Measurements from ENCODE around the gene NRXN2. TPM values are rescaled to one million over a fixed set of nuclear protein-coding genes. Genes with fewer than 3 reads are reported as not detected.

NRXN2 gene
- total RNA-seq, 2 experiments from 2014 or later: 0.07 to 0.22 TPM

DNA sequence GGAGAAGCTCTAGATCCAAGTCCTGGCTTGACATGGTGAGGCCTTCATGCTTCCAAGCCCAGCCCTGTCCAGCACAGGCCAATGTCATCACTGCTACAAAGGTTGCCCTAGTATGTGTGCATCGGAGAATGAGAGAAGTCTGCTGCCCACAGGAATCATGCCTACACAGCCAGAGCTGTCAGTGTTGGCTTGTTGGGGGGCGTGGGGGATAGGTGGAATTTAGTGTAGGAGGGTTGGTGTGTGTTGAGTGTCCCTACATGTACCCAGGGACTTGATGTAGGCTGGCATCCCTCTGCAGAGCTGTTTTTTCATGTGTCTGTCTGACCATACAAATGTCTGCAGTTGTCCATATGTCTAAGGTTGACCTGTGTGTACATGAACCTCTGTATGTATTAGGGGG is 94.4 kb downstream of the NRXN2 start:
- CTCF ChIA-PET: no interaction called here
- TF ChIP-seq, protein P1, sequence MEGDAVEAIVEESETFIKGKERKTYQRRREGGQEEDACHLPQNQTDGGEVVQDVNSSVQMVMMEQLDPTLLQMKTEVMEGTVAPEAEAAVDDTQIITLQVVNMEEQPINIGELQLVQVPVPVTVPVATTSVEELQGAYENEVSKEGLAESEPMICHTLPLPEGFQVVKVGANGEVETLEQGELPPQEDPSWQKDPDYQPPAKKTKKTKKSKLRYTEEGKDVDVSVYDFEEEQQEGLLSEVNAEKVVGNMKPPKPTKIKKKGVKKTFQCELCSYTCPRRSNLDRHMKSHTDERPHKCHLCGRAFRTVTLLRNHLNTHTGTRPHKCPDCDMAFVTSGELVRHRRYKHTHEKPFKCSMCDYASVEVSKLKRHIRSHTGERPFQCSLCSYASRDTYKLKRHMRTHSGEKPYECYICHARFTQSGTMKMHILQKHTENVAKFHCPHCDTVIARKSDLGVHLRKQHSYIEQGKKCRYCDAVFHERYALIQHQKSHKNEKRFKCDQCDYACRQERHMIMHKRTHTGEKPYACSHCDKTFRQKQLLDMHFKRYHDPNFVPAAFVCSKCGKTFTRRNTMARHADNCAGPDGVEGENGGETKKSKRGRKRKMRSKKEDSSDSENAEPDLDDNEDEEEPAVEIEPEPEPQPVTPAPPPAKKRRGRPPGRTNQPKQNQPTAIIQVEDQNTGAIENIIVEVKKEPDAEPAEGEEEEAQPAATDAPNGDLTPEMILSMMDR (IDR thresholded peaks at IDR 0.05): no peak
- Mint-ChIP-seq H3K9me3 (no peaks in the 10 kb centered on the region), H3K4me3 (no peak overlapping the region), H3K36me3 (ENCODE audit: low read depth) (no peaks in the 10 kb centered on the region), H3K4me1 (ENCODE audit: low read depth) (peaks cover 2% of the 10 kb centered on the region), H3K27me3 (no peaks in the 10 kb centered on the region), H3K27ac (no peak overlapping the region)
- intact Hi-C loops (cut with micrococcal nuclease): no loop called here
- no peak for ATAC-seq
- POLR2A ChIA-PET: no interaction called here
- DNase-seq: no peak

DNA sequence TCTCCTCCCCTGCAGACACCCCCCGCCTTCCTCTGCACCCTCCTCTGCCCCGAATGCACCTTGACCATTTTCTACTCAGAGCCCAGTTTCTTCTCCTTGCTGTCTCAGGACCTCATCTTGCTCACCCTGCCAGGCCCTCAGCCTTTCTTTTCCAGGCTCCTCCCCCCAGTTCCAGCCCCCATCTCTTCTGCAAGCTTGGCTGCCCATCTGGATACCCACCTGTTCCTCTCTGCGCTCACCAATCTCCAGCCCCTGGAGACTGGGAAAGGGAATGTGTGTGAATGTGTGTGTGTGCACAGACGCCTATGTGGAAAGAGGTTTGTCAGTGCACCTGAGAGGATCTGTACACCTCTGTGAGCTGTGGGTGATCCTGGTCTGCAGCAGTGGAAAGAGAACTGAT is 95.6 kb downstream of the NRXN2 start:
- H3K4me3 Mint-ChIP-seq: no peak overlapping the region
- POLR2A ChIA-PET: no interaction called here
- intact Hi-C loops (cut with micrococcal nuclease): no loop called here
- CTCF ChIA-PET: no interaction called here
- DNase-seq (no peak), ATAC-seq (no peak)
- no peaks in the 10 kb centered on the region for H3K4me1 Mint-ChIP-seq (ENCODE audit: low read depth)
- TF ChIP-seq, protein P1 (IDR thresholded peaks at IDR 0.05): no peak
- no peaks in the 10 kb centered on the region for H3K9me3 Mint-ChIP-seq
- no peaks in the 10 kb centered on the region for H3K36me3 Mint-ChIP-seq (ENCODE audit: low read depth)
- no peak overlapping the region for H3K27ac Mint-ChIP-seq
- H3K27me3 Mint-ChIP-seq: no peaks in the 10 kb centered on the region

DNA sequence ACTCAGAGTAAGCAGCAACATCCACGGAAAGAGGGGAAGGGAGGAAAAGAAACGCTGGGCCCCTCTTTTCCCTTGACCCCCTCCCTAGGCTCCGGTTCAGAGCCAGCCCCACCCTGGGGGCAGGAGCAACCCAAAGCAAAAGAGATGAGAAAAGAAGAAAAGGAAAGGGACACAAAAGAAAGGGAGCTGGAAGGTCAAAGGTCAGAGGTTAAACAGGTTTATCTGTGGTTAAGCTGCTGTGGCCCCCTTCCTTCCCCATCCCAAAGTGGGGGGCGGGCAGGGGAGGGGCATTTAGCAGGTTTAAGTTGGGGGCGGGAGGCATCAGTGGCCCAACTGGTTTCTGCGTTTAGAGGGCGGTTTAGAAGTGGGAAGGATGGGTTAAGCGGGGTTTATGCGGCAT is 96.4 kb downstream of the NRXN2 start:
- POLR2A ChIA-PET: no interaction called here
- no peaks in the 10 kb centered on the region for H3K4me1 Mint-ChIP-seq (ENCODE audit: low read depth)

DNA sequence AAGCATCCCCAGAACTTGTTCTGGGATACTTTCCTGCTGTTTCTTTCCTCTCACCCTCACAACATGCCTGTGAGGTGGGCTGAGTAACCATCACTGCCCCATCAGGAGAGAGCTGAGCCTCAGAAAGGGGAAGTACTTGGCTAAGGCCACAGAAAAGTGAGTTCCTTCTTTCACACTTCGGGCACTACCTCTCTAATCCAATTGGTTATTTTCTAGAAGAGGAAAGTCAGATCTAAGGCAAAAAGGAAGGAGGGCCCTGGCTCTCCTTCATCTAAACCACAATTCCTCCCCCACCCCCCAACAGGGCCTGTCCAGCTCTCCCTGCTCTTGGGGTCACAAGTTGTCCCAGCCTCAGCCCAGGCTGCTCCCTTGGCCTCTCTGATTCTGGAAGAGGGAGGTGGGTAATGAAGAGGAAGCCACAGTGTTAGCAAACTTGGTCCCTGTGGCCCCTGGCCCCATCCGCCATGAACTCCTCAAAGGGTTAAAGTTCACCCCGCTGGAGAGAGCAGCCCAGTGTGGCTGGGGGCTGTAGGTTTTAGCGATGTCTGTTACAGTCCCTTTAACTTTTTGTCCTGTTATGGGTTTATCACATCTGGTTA is 98.0 kb downstream of the NRXN2 start:
- intact Hi-C loops (cut with micrococcal nuclease): no loop called here
- Mint-ChIP-seq H3K27me3 (no peaks in the 10 kb centered on the region), H3K4me3 (no peak overlapping the region), H3K9me3 (no peaks in the 10 kb centered on the region), H3K27ac (no peak overlapping the region), H3K36me3 (ENCODE audit: low read depth) (no peaks in the 10 kb centered on the region), H3K4me1 (ENCODE audit: low read depth) (peaks cover 2% of the 10 kb centered on the region)
- ATAC-seq: no peak
- POLR2A ChIA-PET: no interaction called here
- DNase-seq: no peak
- TF ChIP-seq, protein P1 (IDR thresholded peaks at IDR 0.05): no peak
- CTCF ChIA-PET: no interaction called here

More for the DNA sequence above, 96.4 kb downstream of the NRXN2 start:
- no peaks in the 10 kb centered on the region for H3K36me3 Mint-ChIP-seq (ENCODE audit: low read depth)
- no peaks in the 10 kb centered on the region for H3K9me3 Mint-ChIP-seq
- intact Hi-C loops (cut with micrococcal nuclease): no loop called here
- H3K27ac Mint-ChIP-seq: no peak overlapping the region
- TF ChIP-seq, protein P1 (IDR thresholded peaks at IDR 0.05): no peak
- ATAC-seq (no peak), DNase-seq (no peak)
- CTCF ChIA-PET: no interaction called here
- H3K27me3 Mint-ChIP-seq: no peaks in the 10 kb centered on the region
- H3K4me3 Mint-ChIP-seq: no peak overlapping the region

DNA sequence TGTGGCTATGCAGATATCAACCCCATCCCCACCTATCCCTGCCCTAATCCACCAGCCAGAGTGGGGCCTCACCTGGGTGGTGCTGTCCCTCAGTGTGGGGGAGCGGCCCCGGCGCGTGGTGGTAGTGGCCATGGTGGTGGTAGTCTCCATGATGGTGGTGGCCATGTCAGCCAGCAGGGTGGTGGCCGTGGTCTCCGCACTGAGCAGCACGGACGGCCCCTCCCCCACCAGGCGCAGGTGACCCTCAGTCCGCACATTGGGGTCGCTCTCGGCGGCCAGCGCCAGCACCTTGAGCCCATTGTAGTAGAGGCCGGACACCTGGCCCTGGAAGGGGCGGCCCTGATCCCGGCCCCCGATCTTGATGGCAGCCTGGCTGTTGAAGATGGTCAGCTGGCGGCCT is 100.3 kb downstream of the NRXN2 start:
- no peak overlapping the region for H3K4me3 Mint-ChIP-seq
- no peaks in the 10 kb centered on the region for H3K9me3 Mint-ChIP-seq
- no peak for DNase-seq
- ChIA-PET CTCF (no interaction called here), POLR2A (no interaction called here)
- peaks cover 2% of the 10 kb centered on the region for H3K4me1 Mint-ChIP-seq (ENCODE audit: low read depth)
- H3K36me3 Mint-ChIP-seq (ENCODE audit: low read depth): no peaks in the 10 kb centered on the region
- no peaks in the 10 kb centered on the region for H3K27me3 Mint-ChIP-seq
- intact Hi-C loops (cut with micrococcal nuclease): no loop called here
- no peak overlapping the region for H3K27ac Mint-ChIP-seq
- TF ChIP-seq, protein P1 (IDR thresholded peaks at IDR 0.05): no peak
- ATAC-seq: no peak
